ENCODE results near the gene TCAIM.

TCAIM gene

GRCh38 chr3:44418549-44418948 is 80.0 kb downstream of the TCAIM start:
- TF ChIP-seq CTCF (IDR thresholded peaks at IDR 0.05; ENCODE audit: poor library complexity, severe bottlenecking): no peak
- no peaks in the 10 kb centered on the region for H3K4me1 ChIP-seq (ENCODE audit: insufficient read depth, poor library complexity, severe bottlenecking)
- ATAC-seq (ENCODE audit: low read depth) (no peak), DNase-seq (ENCODE audit: low spot score) (no peak)
- H3K27ac ChIP-seq (ENCODE audit: poor library complexity, severe bottlenecking): no peak overlapping the region
- no peak overlapping the region for H3K4me3 ChIP-seq (ENCODE audit: severe bottlenecking)
- H3K9me3 ChIP-seq (ENCODE audit: severe bottlenecking): no peaks in the 10 kb centered on the region
- no peaks in the 10 kb centered on the region for H3K36me3 ChIP-seq (ENCODE audit: low read depth)
- H3K27me3 ChIP-seq (ENCODE audit: insufficient read depth, poor library complexity, severe bottlenecking): no peaks in the 10 kb centered on the region

GRCh38 chr3:44419116-44419922 is 80.8 kb downstream of the TCAIM start:
- H3K4me3 ChIP-seq (ENCODE audit: severe bottlenecking): no peak overlapping the region
- no peaks in the 10 kb centered on the region for H3K36me3 ChIP-seq (ENCODE audit: low read depth)
- no peaks in the 10 kb centered on the region for H3K27me3 ChIP-seq (ENCODE audit: insufficient read depth, poor library complexity, severe bottlenecking)
- no peak for DNase-seq (ENCODE audit: low spot score)
- ATAC-seq (ENCODE audit: low read depth): no peak
- H3K27ac ChIP-seq (ENCODE audit: poor library complexity, severe bottlenecking): no peak overlapping the region
- no peaks in the 10 kb centered on the region for H3K9me3 ChIP-seq (ENCODE audit: severe bottlenecking)
- no peaks in the 10 kb centered on the region for H3K4me1 ChIP-seq (ENCODE audit: insufficient read depth, poor library complexity, severe bottlenecking)
- TF ChIP-seq CTCF (IDR thresholded peaks at IDR 0.05; ENCODE audit: poor library complexity, severe bottlenecking): no peak

- Histone ChIP-seq H3K36me3 (ENCODE audit: low read depth) (no peaks in the 10 kb centered on the region), H3K27ac (ENCODE audit: poor library complexity, severe bottlenecking) (no peak overlapping the region), H3K4me3 (ENCODE audit: severe bottlenecking) (no peak overlapping the region), H3K9me3 (ENCODE audit: severe bottlenecking) (no peaks in the 10 kb centered on the region), H3K4me1 (ENCODE audit: insufficient read depth, poor library complexity, severe bottlenecking) (no peaks in the 10 kb centered on the region), H3K27me3 (ENCODE audit: insufficient read depth, poor library complexity, severe bottlenecking) (no peaks in the 10 kb centered on the region)
- no peak for ATAC-seq (ENCODE audit: low read depth)
- TF ChIP-seq CTCF (IDR thresholded peaks at IDR 0.05; ENCODE audit: poor library complexity, severe bottlenecking): no peak
- DNase-seq (ENCODE audit: low spot score): no peak
Observed at GRCh38 chr3:44419923-44420650, 81.5 kb downstream of the TCAIM start.

GRCh38 chr3:44420676-44421075 is 82.1 kb downstream of the TCAIM start:
- no peaks in the 10 kb centered on the region for H3K36me3 ChIP-seq (ENCODE audit: low read depth)
- no peak overlapping the region for H3K27ac ChIP-seq (ENCODE audit: poor library complexity, severe bottlenecking)
- DNase-seq (ENCODE audit: low spot score): no peak
- ATAC-seq (ENCODE audit: low read depth): no peak
- no peaks in the 10 kb centered on the region for H3K4me1 ChIP-seq (ENCODE audit: insufficient read depth, poor library complexity, severe bottlenecking)
- H3K9me3 ChIP-seq (ENCODE audit: severe bottlenecking): no peaks in the 10 kb centered on the region
- no peak overlapping the region for H3K4me3 ChIP-seq (ENCODE audit: severe bottlenecking)
- TF ChIP-seq CTCF (IDR thresholded peaks at IDR 0.05; ENCODE audit: poor library complexity, severe bottlenecking): no peak
- H3K27me3 ChIP-seq (ENCODE audit: insufficient read depth, poor library complexity, severe bottlenecking): no peaks in the 10 kb centered on the region

GRCh38 chr3:44421280-44421679 is 82.7 kb downstream of the TCAIM start:
- Histone ChIP-seq H3K27me3 (ENCODE audit: insufficient read depth, poor library complexity, severe bottlenecking) (no peaks in the 10 kb centered on the region), H3K9me3 (ENCODE audit: severe bottlenecking) (no peaks in the 10 kb centered on the region), H3K27ac (ENCODE audit: poor library complexity, severe bottlenecking) (no peak overlapping the region), H3K4me1 (ENCODE audit: insufficient read depth, poor library complexity, severe bottlenecking) (no peaks in the 10 kb centered on the region), H3K36me3 (ENCODE audit: low read depth) (no peaks in the 10 kb centered on the region), H3K4me3 (ENCODE audit: severe bottlenecking) (no peak overlapping the region)
- no peak for DNase-seq (ENCODE audit: low spot score)
- ATAC-seq (ENCODE audit: low read depth): no peak
- no peak for TF ChIP-seq CTCF (IDR thresholded peaks at IDR 0.05; ENCODE audit: poor library complexity, severe bottlenecking)

Data from RWPE2 (cell line).